Sigmoid colon (tissue), 4 donors: ENCODE results near the gene RAET1G.
"Not testable (repeated sequence)": the region's sequence is repeated elsewhere in the genome, so short reads cannot be mapped to it uniquely, and the experiment has no call there.

Source experiments
- CTCF ChIP-seq, 4 experiments: fragments of 450-650 bp in 3 of 4; fragments of 200-600 bp in 1 of 4; IDR thresholded peaks; one replicate each; pipeline ENCODE4 v1.5.1; 2016 to 2019; ENCODE audit warnings: antibody characterized with exemption in 4 of 4, mild to moderate bottlenecking in 3 of 4, moderate library complexity in 2 of 4
- EP300 ChIP-seq, 4 donors: sonication (generic); formaldehyde crosslinking; IDR thresholded peaks; one replicate each; pipeline ENCODE4 v1.6.1; 2017; ENCODE audit warnings: antibody characterized with exemption in 4 of 4
- POLR2A ChIP-seq, 2 donors: fragments of 450-650 bp; IDR thresholded peaks; one replicate each; pipeline ENCODE4 v1.6.1; 2016; ENCODE audit warnings: antibody characterized with exemption in 2 of 2, mild to moderate bottlenecking in 2 of 2, moderate library complexity in 2 of 2
- POLR2AphosphoS5 ChIP-seq, 4 donors: sonication (generic); formaldehyde crosslinking; IDR thresholded peaks; one replicate each; pipeline ENCODE4 v1.6.1; 2017; ENCODE audit warnings: antibody characterized with exemption in 4 of 4

- TF ChIP-seq CTCF, EP300, POLR2AphosphoS5, POLR2A (IDR thresholded peaks at IDR 0.05): not testable (repeated sequence)
These were observed 22.4 kb upstream of the RAET1G start for GRCh38 chr6:149945276-149945675.
